HK-2 (cell line): Measurements from ENCODE around the gene DPYD.

Experiments used
- DNase-seq: peaks from one replicate; pipeline ENCODE4 v3.0.0-alpha.2; 2018; ENCODE audit not compliant: unreplicated experiment

DPYD gene

DNA sequence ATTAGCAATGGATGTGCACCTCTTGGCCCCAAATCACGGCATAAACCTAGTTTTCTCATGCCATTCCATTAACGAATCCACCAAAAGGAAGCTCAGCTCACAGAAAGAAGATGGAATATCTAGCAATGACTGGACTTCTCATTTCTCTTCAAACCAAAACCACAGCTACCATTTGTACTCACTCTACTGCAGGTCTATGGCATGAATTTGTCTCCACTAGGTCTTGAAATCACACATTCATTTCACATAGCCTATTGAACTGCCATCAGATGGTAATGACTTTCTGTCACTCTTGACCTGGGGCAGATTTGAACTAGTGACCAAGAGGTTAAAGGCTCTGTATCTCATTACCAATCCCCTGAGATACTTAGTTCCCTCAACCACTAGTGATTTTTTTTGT is 382.7 kb downstream of the DPYD start:
- no peak for DNase-seq

DNA sequence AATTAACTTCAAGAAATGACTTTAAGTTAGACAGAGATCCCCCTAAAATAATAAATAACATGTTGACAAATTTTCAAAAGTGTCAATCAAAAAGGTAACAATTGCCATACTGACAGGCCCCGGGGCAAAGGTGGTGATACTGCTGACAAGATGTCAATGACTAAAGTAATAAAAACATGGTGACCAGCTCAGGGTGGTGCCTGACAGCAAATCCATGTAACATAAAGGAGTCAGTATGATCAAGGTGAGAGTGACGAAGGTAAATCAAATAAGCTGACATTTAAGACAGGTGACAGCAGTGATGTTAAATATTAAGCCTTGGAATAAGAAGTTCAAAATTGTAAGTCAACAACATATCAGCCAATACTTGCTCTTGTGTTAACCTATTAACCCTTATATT is 387.5 kb downstream of the DPYD start:
- DNase-seq = no peak

DNA sequence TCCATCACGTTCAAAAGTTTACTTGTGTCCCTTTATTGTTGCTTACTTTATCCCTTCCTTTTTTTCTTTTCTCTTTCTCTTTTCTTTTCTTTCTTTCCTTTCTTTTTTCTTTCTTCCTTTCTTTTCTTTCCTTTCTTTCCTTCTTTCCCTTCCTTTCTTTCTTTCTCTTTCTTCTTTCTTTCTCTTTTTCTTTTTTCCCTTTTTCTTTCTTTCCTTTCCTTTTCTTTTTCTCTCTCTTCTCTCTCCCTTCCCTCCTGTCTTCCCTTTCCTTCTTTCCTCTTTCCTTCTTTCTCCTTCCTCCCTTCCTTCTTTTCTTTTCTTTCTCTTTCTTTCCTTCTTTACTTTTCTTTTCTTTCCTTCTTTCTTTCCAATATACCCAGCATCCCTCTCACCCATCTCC is 391.2 kb downstream of the DPYD start:
- no peak for DNase-seq

DNA sequence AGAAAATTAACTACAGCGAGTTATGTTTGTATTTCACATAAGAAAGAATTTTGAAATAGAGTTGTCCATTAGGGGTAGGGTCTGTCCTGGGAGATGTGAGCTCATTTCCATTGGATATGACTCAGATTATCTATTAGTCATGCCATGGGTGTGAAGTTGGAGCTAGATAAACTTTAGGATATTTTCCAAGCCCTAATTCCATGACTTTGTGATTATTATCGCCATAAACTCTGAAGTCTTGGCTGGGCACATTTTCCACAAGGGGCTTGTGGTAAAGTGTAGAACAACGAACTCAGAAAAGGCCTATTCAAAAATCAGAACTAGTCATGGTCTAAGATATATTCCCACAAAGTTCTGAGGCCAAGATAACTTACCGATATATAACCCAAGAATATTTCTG is 396.6 kb downstream of the DPYD start:
- no peak for DNase-seq

DNA sequence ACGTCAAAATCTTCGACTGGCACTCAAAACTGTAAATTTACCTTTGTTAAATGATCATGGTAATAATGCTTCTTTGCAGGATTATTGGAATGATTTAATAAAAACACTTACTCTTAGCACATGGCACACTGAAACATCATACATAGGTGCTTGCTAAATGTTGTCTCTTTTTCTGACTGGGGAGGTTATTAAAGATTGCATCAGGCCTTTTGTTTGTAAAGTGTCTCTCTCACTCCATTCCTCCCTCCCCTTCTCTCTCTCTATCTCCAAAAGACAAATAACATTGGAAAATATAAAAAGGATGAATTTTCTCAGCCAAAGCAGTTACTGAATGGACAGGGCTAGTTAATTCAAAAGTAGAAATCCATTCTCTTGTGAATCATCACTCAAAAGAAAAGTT is 404.2 kb downstream of the DPYD start:
- no peak for DNase-seq

DNA sequence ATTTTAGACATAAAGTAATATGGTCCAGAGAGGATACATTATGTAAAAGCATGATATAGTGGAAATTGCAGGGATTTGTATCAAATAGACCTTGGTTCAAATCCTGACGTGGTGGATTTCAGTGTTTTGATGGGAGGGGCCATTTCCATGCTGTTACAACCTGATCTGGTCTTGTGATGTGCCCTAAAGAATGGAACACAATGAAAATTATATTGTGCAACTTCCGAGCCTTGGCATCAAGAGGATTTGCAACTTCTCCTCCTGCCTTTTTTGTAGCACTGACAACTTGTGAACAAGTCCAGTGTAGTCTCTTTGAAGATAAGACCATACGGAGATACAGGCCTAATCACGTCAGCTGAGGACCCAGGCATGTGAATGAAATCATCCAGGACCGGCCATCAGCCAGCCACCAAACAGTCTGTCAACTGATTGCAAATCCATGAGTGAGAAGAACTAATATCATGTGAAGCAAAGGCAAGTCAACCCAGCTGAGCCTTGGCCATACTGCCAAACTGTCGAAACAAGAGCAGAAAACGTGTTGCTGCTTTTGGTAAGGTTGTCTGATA is 412.1 kb downstream of the DPYD start:
- no peak for DNase-seq

DNA sequence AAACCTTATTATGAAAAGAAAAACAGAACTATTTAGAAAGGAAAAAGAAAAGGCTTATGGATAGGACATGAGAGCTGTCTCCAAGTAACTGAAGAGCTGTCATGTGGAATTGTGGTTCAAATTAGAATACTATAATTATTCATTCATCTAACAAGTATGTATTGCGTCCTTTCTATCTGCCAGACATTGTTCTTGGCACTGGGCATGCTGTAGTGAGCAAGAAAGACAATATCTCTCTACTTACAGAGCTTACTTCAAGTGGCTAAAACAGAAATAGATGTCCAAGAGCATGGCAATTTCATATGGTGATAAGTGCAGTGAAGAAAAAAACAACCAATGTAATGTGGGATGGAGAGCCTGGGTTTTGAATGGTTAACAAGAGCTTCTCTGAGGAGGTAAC is 413.0 kb downstream of the DPYD start:
- no peak for DNase-seq

DNA sequence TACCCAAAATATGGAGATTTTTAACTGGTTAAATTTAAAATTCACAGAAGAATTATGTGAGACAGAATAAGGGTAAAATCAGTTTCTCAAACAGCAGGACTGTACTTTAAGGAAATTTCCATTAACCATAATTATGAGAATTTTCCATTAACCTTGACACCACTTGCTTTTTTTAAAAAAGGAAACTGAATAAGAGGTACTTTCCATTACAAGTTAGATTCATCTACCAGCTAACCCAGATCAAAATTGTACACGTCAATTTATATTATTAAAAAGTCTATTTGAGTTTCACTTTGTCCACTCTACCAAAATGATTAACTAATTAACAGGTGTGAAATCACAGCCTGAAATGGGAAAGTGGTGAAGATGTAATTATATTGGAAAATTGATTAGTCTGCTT is 414.5 kb downstream of the DPYD start:
- no peak for DNase-seq

DNA sequence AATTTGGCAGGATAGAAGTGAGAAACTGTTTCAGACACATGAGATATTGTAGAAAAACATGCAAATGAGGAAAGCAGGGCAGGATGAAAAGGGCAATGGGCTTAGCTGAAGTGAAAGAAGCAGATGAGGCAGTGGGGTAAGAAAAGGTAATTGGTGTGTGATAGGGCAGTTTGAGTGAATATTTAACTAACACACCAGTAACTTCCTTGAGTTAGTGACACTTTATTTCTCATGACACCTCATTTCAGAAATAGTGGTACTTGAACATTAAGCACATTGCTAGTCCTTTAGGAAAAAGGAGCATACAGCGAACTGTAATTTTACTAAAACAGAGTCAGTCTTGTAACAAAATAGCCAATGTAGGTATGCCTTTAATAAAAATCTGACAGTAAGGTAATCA is 415.0 kb downstream of the DPYD start:
- no peak for DNase-seq

DNA sequence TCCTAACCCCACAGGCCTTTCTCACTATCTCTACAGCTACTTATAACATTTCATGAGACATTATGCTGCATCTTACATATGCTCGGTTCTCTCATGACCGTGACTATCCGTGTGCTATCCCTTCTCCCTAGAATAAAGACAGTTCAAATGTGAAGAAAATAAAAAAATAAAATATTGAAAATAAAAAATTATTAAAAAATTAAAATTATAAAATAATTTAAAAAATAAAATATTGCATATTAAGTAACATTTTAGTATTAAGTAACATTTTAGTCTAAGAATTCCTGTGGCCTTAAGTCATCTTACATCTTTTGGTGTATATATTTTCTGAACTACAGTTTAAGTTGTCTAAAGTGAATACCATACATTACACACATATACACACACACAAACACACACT is 415.5 kb downstream of the DPYD start:
- DNase-seq = no peak

DNA sequence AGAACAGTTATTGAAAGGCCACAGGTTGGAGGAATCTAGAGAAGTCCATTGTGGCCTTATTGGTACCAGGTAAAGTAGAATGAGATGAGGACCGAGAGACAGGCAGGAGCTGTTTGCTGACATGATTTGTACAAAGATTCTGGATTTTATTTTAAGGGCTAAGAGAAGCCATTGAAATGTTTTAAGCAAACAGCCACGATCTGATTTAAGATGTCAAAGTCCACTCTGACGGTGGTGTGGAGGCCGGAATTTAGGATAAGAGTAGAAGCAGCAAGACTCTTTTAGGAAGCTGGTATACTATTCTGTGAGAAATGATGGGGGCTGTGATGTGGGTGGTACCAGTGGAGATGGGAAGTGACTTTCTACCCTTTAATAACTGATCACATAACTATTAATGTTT is 418.5 kb downstream of the DPYD start:
- no peak for DNase-seq

DNA sequence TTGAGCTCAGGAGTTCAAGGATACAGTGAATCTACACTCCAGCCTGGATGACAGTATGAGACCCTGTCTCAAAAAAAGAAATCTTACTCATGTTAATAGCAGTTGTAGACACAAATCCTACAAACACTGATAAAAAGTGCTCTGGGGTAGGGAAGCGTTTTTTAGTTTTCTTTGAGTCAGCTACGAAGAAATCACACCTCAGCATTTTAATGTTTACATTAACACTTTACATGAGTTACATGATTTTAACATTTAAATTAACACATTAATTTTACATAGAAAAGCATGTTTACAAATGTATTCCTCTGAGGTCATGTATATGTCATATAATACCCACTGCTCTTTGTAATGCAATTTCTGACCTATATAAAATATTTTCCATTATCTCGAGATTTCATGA is 419.2 kb downstream of the DPYD start:
- no peak for DNase-seq

DNA sequence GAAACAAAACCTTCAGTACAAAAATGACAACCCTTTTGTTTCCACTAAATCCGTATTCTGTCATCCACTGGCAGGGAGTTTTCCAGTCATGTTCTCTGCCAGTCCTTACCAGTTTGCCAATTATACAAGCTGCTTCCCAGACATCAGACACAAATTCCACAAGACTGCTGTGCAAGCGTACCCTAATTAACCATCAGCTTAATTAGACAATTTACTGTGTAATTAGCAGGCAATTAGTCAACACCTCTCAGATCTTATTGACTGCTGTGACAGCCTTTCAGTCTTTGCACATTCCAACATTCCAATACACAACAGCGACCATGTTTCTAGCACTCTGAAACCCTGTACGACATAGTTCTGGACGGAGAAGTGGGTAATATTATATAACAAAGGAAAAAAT is 420.1 kb downstream of the DPYD start:
- no peak for DNase-seq

DNA sequence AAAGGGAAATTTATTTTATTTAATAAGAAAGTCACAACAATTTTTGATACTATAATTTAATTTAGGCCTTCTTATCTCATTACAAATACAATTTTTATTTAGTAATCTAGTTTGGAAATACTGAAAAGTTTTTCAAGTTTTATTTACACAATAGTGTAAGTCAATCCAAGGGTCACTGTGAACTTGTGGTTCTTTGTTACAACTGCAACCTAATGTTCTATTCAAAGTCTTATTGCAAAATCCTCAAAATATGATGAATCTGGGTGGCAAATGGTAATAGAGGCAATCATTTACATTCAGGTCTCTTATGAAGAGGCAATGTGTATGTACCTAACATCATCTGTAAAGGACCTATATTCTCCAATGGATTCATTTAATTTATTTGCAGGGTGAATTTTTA is 421.2 kb downstream of the DPYD start:
- DNase-seq = no peak

DNA sequence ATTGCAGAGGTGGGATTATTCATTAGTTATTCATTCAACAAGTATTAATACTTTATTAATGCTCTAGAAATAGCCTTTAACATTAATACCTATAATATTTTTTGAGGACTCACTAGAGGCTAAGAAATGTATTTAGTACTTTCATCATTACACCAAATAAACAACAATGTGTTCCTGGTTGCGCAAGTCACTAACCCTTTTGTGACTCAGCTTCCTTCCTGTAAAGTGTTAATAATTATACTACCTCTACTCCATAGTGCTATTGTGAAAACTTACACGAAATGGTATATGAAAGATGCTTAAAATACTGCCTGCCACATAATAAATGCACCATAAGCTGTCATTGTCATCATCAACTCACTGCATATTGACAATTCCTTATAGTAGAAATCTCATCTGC is 431.0 kb downstream of the DPYD start:
- no peak for DNase-seq

DNA sequence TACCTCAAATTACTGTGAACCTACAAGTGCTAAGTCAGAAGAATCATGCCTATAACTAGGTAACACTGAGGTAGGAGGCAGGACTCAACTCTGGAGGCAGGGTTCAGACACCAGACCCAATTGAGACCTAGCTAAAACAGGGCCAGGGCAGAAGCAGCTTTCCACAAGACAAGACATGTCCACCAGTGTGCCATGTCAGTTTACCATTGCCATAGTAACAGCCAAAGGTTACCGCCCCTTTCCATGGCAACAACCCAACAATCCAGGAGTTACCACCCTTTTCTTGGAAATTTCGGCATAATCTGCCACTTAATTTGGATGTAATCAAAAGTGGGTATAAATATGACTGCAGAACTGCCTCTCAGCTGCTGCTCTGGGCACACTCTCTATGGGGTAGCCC is 432.3 kb downstream of the DPYD start:
- DNase-seq = no peak

DNA sequence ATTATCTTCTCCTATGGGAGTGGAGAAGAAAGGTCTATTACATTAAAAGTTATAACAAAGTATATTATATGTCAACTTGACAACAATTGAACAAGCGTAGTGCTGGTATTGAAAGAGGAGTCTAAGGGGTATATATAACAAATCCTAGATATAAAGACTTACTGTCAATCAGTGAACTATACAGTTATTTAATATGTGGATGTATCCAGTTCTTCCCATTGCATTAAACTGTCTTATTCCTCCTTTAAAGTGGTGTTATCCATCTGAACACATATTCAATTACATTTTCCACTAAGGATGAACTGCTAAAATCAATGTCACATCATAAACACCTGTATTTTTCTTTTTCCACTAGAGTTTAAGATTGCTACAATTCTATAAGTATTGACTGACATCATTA is 438.8 kb downstream of the DPYD start:
- DNase-seq = no peak

DNA sequence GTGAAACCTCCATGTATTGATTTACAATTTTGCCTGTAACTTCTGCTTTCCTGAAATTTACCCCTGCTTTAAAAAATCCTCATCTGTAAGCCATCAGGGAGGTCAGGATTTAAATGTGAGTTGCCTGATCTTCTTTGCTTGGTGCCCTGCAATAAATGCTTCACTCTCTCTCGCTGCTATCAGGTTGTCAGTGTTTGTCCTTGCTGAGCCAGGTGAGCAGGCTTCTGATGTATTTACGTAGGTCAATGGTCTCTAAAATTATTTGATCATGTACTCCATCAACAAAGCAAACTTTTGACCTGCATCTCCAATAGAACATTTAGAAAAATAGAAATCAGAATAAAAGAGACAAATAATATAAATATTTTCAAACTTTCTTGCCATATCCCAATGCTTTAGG is 453.4 kb downstream of the DPYD start:
- no peak for DNase-seq

DNA sequence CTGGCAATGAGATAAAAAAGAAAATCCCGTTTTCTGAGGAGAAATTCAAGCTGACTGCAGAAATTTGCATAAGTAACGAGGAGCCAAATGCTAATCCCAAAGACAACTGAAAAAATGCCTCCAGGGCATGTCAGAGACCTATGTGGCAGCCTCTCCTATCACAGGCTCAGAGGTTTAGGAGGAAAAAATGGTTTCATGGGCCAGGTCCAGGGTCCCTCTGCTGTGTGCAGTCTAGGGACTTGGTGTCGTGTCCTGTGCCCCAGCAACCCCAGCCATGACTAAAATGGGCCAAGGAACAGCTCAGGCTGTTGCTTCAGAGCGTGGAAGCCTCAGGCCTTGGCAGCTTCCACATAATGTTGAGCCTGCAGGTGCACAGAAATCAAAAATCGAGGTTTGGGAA is 456.5 kb downstream of the DPYD start:
- no peak for DNase-seq

DNA sequence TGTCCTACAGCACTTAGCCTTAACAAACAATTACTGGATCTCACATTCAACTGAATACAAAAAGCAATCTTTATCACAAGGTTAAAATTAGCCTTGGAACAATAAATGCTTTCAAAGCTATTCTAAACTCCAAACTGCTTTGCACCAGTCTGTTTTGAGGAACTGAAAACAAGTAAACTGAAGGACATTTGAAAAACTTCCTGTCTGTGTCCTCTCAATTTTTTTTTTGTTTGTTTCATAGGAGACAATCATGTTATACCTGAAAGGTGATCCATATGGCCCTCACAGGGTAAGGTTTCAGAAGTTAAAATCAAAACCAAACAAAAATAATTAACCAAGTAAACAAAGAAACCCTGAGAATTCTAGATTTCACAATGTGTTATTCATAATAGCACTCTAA is 459.1 kb downstream of the DPYD start:
- DNase-seq = no peak

DNA sequence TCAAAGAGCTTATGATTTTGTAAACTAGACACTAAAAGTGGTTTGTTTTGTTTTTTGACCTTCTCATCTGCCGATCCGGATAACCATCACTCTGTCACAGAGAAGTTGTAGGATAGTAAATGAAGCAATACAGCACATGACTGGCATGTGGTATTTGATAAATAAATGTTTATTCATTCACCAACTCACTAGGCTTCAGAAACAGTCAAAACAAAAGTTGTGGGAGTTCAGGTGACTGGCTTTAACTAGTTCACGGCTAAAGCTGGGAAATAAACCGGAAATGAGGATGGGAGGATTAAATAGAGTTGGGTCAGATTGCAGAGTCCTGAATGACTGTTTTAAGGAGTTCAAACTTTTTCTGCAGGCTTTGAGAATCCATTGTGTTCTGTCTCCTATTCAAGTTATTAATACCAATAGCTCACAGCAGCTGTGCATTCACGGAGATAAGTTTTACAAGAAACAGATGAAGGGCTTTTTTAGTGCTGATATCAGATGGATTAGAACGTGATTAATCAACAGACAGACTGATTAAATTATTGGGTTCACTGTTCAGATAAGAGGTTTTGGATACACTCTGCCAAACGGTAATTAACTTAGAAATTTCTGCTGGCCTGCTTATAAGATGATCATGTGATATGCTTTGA is 463.3 kb downstream of the DPYD start:
- DNase-seq = no peak

DNA sequence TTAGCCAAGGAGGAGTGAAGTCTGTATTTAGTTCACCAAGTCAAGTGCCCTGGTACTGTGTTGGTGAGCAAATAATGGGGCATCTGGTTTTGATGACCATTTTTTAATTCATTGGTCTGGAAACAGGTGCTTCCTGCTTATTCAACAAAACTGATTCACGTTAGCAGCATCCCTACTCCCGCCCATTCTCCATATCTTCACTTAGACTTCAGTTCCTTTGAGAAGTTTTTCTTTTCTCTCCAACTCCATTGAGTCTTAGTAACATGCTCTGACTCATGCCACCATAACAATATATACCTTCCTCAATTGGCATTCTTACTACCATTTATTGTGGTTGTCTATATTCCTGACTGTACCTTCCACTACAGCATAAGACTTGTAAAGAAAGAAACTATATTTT is 468.9 kb downstream of the DPYD start:
- DNase-seq = no peak

DNA sequence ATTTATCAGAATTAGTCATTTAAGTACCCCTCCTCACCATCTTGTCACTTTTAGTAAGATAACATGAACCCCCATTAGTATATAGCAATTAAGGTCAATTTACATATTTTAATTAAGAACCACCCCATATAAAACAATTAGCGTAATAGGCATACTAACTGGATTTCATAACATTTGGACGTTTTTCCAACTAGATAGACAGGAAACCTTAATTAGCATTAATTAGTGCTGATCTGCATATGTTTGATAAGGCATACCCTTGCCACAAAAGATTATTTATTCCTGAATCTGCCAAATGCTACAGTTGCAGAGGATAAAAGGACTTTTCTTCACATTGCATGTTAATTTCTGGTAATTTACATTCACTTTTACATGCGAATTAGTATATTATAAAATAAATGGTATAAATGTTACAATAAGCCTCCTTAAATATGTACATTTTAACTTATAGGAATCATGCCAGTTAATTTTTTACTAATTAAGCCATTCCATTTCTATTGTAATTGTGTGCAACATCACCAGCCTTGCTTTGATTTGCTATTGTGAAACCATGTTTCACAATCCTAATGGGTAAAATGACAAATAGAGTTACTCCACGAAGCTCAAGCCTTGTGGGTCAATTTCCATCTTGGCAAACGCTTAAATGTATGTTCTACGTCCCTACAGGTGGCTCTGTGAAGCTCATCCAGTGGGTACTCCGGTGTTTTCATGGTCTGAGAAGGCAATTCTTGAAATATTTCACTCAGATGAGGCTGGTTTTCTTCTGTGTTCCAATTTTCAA is 469.6 kb downstream of the DPYD start:
- no peak for DNase-seq

DNA sequence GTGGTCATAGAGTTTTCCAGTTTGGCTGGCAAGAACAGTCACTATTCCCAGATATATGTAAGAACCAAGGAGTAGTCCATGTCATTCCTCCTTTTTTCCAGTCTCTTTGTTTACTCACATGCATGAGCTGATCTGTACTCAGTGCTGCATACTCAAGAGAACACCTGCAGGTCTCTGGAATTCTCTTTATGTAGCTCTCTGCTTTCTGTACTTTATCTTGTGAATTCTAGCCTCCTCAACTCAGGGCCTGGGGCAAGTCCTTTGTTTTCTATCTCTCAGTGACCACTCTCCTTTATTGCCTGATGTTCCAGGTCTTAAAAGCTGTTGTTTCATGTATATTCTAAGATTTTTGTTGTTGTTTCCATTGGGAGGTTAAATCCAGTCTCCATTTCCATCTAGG is 478.9 kb downstream of the DPYD start:
- no peak for DNase-seq
